ENCODE results near the gene LARP4B. TPM values are rescaled to one million over a fixed set of nuclear protein-coding genes. Genes with fewer than 3 reads are reported as not detected.
A peak's percentile ranks its signal among the peaks of the same experiment; 100 is the strongest.

The LARP4B gene
- total RNA-seq, 1 experiment from 2014 or later, result 122 TPM

GRCh38 chr10:929960-930624 lies 1.4 kb downstream of the LARP4B start:
- Histone ChIP-seq H3K4me1 (ENCODE audit: control insufficient read depth in 1 of 2, insufficient read depth in 2 of 2, low read length in 2 of 2) (peaks cover 9 to 10% of the 10 kb centered on the region in 2 experiments; a peak in 3 of 4 replicates), H3K4me2 (ENCODE audit: low read length) (peak overlapping the region; percentile 86), H2AFZ (ENCODE audit: low read depth, low read length, poor library complexity, severe bottlenecking) (no peak overlapping the region), H3K27ac (ENCODE audit: low read depth, low read length) (peak overlapping the region; percentile 94), H3K9me2 (ENCODE audit: insufficient read depth) (no peaks in the 10 kb centered on the region), H3K4me3 (replicated peaks in 1 of 2; ENCODE audit: low read depth in 1 of 2, low read length in 2 of 2) (peak overlapping the region; percentile 68 to 73), H3K27me3 (ENCODE audit: insufficient read depth, low read length) (no peaks in the 10 kb centered on the region), H3K9ac (ENCODE audit: low read length) (peak overlapping the region; percentile 88), H3K36me3 (ENCODE audit: control insufficient read depth in 1 of 2, insufficient read depth in 2 of 2, low read length in 2 of 2) (peaks cover 0 to 3% of the 10 kb centered on the region in 2 experiments; a peak in 2 of 4 replicates), H4K20me1 (ENCODE audit: insufficient read depth) (peaks cover 43% of the 10 kb centered on the region; the same call in 1 of the 2 replicates), H3K79me2 (ENCODE audit: insufficient read depth, low read length) (peaks cover 60% of the 10 kb centered on the region), H3K9me3 (ENCODE audit: control insufficient read depth in 1 of 2, insufficient read depth in 1 of 2, low read depth in 1 of 2, low read length in 2 of 2) (no peaks in the 10 kb centered on the region)
- ChIA-PET CTCF (no interaction called here), POLR2A (no interaction called here), RAD21 (ENCODE audit: low non-redundant PET in 1 of 2, low total read pairs in 2 of 2, uncharacterized antibody in 2 of 2, unreplicated experiment in 2 of 2) (no interaction called here)
- intact Hi-C loops (cut with micrococcal nuclease), result loop anchor here (2.0 to 10.0 kb wide), 3 partner anchors 57 to 419 kb away; partner anchors contain the start of genes GTPBP4 and WDR37
- TF ChIP-seq FOSL1 (IDR thresholded peaks at IDR 0.05; ENCODE audit: low read depth), result no peak
- no peak for TF ChIP-seq JUND (IDR thresholded peaks at IDR 0.05)
- TF ChIP-seq SP1 (IDR thresholded peaks at IDR 0.05; ENCODE audit: low read depth), result no peak
- TF ChIP-seq TCF7L2 (IDR thresholded peaks at IDR 0.05; ENCODE audit: borderline replicate concordance, extremely low read depth, insufficient read depth, insufficient read length), result no peak
- TF ChIP-seq MAX (IDR thresholded peaks at IDR 0.05), result no peak
- no peak for TF ChIP-seq POLR2A (IDR thresholded peaks at IDR 0.05; ENCODE audit: borderline replicate concordance, extremely low read depth, insufficient read depth, insufficient read length)
- TF ChIP-seq EZH2 (IDR thresholded peaks at IDR 0.05), result no peak
- no peak for TF ChIP-seq RAD21 (IDR thresholded peaks at IDR 0.05; ENCODE audit: low read depth)
- BruUV-seq (replicated peaks), result TSS peak; percentile 41
- DNase-seq (ENCODE audit: low read depth, low spot score), result no peak
- ATAC-seq, result no peak

GRCh38 chr10:927131-927530 lies 4.4 kb downstream of the LARP4B start:
- Histone ChIP-seq H2AFZ (ENCODE audit: low read depth, low read length, poor library complexity, severe bottlenecking) (no peak overlapping the region), H3K4me3 (replicated peaks in 1 of 2; ENCODE audit: low read depth in 1 of 2, low read length in 2 of 2) (no peak overlapping the region), H3K4me1 (ENCODE audit: control insufficient read depth in 1 of 2, insufficient read depth in 2 of 2, low read length in 2 of 2) (peaks cover 9 to 10% of the 10 kb centered on the region in 2 experiments; a peak in 3 of 4 replicates), H3K36me3 (ENCODE audit: control insufficient read depth in 1 of 2, insufficient read depth in 2 of 2, low read length in 2 of 2) (peaks cover 0 to 5% of the 10 kb centered on the region in 2 experiments; a peak in 2 of 4 replicates), H3K27me3 (ENCODE audit: insufficient read depth, low read length) (no peaks in the 10 kb centered on the region), H3K9ac (ENCODE audit: low read length) (no peak overlapping the region), H3K79me2 (ENCODE audit: insufficient read depth, low read length) (peaks cover 90% of the 10 kb centered on the region), H3K4me2 (ENCODE audit: low read length) (no peak overlapping the region), H3K27ac (ENCODE audit: low read depth, low read length) (no peak overlapping the region), H3K9me3 (ENCODE audit: control insufficient read depth in 1 of 2, insufficient read depth in 1 of 2, low read depth in 1 of 2, low read length in 2 of 2) (no peaks in the 10 kb centered on the region), H4K20me1 (ENCODE audit: insufficient read depth) (peaks cover 64% of the 10 kb centered on the region; the same call in 1 of the 2 replicates), H3K9me2 (ENCODE audit: insufficient read depth) (no peaks in the 10 kb centered on the region)
- no TSS peak for BruUV-seq (replicated peaks)
- ATAC-seq, result no peak
- no peak for DNase-seq (ENCODE audit: low read depth, low spot score)
- ChIA-PET RAD21 (ENCODE audit: low non-redundant PET in 1 of 2, low total read pairs in 2 of 2, uncharacterized antibody in 2 of 2, unreplicated experiment in 2 of 2) (no interaction called here), POLR2A (no interaction called here), CTCF (no interaction called here)
- intact Hi-C loops (cut with micrococcal nuclease), result loop anchor here (5.0 kb wide), 1 partner anchor 60 kb away; the partner anchor contains the start of gene GTPBP4
- TF ChIP-seq EGR1 (IDR thresholded peaks at IDR 0.05; ENCODE audit: low read depth) (no peak), REST (IDR thresholded peaks at IDR 0.05; ENCODE audit: low read depth) (no peak), JUND (IDR thresholded peaks at IDR 0.05) (no peak), CBX3 (IDR thresholded peaks at IDR 0.05; ENCODE audit: low read depth) (no peak), RAD21 (IDR thresholded peaks at IDR 0.05; ENCODE audit: low read depth) (no peak), FOSL1 (IDR thresholded peaks at IDR 0.05; ENCODE audit: low read depth) (no peak), SRF (IDR thresholded peaks at IDR 0.05; ENCODE audit: low read depth) (no peak), EZH2 (IDR thresholded peaks at IDR 0.05) (no peak), POLR2A (IDR thresholded peaks at IDR 0.05; ENCODE audit: borderline replicate concordance, extremely low read depth, insufficient read depth, insufficient read length) (no peak), CEBPB (IDR thresholded peaks at IDR 0.05; ENCODE audit: low read depth) (no peak)
- TF ChIP-seq, protein P1, sequence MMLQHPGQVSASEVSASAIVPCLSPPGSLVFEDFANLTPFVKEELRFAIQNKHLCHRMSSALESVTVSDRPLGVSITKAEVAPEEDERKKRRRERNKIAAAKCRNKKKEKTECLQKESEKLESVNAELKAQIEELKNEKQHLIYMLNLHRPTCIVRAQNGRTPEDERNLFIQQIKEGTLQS (IDR thresholded peaks at IDR 0.05), result no peak

Measured in HCT116 (cell line).